Hepatic stellate cell (primary cell): Measurements from ENCODE around the gene CARD11.
"Not testable (repeated sequence)": the region's sequence is repeated elsewhere in the genome, so short reads cannot be mapped to it uniquely, and the experiment has no call there.

Experiments used
- DNase-seq: peaks from one replicate; pipeline ENCODE4 v3.0.0; 2011; ENCODE audit warnings: low spot score

CARD11 gene

DNA sequence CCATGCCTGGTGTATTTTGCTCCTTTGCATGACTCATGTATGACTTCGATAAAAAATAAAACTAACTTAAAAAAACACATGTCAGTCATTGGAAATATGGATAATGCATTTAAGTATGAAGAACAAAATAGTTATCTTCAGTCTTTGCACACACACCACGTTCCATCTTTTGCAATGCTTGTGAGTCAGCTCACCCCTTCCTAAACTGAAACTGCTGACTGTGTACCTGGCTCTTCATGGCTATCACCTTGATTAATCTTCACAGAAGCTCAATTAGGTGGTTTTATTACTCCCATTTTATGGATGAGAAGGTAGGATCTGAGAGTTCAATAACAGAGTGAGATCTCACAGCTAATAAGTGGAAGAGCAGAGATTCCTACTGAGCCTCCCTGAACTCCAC lies 79.5 kb downstream of the CARD11 start:
- no peak for DNase-seq

DNA sequence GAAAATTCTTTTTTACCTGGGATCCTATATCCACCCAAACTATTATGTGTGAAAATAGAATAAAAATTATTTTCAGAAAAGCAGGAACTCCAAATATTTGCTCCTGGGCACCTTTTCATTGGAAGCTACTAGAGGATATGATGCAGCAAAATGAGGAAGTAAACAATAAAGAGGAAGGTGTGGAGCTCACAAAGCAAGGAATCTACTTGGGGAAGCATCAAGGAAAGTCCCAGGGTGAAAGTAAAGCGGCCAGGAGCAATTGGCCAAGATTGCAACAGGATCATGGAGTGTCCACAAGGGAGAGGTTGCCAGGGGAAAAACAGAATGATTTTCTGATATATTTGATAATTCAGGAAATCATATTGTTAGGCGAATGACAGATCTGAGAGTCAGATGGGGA lies 80.8 kb downstream of the CARD11 start:
- DNase-seq, result no peak

DNA sequence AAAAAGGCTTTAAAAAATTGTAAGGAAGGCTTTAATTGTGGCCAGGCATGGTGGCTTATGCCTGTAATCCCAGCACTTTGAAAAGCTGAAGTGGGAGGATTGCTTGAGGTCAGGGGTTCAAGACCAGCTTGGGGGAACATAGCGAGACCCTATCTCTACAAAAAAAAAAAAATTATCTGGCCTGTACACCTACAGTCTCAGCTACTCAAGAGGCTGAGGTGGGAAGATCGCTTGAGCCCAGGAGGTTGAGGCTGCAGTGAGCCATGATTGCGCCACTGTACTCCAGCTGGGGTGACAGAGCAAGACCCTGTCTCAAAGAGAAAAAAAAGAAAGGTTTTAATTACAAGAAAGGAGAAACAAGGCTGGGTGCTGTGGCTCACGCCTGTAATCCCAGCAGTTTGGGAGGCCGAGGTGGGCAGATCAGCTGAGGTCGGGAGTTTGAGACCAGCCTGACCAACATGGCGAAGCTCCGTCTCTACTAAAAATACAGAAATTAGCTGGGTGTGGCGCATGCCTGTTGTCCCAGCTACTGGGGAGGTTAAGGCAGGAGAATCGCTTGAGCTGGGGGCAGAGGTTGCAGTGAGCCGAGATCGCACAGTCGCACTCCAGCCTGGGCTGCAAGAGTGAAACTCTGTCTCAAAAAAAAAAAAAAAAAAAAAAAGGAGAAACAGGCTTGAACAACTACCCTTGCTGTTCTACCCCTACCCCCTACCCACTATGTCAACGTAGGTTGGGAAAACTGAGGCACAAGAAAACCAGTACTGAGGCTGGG lies 83.7 kb downstream of the CARD11 start:
- no peak for DNase-seq

DNA sequence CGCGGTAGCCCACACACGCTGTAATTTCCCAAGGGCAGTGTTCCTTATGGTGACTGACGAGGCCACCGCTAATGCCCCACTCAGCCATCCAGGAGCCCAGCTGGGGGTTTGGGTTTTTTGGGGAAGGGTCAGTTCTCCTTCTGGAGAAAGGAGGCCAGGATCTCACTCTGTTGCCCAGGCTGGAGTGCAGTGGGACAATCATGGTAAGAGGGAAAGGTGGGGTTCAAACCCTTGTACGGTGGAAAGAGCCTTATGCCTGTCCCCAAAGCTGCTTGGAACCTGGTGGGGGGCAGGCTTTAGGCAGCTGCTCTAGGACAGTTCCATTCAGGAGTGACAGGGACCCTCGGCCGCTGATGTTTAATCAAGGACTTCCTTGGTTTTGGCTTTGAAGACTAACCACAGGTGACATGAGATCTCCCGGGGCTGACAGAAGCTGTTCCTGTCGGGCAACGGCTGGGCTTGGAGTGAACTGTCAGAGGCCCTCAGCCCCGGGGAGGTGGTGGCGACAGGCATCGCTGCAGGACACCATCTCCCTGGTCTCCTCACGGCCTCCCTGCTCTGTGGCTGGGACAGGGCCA lies 84.5 kb downstream of the CARD11 start:
- no peak for DNase-seq

DNA sequence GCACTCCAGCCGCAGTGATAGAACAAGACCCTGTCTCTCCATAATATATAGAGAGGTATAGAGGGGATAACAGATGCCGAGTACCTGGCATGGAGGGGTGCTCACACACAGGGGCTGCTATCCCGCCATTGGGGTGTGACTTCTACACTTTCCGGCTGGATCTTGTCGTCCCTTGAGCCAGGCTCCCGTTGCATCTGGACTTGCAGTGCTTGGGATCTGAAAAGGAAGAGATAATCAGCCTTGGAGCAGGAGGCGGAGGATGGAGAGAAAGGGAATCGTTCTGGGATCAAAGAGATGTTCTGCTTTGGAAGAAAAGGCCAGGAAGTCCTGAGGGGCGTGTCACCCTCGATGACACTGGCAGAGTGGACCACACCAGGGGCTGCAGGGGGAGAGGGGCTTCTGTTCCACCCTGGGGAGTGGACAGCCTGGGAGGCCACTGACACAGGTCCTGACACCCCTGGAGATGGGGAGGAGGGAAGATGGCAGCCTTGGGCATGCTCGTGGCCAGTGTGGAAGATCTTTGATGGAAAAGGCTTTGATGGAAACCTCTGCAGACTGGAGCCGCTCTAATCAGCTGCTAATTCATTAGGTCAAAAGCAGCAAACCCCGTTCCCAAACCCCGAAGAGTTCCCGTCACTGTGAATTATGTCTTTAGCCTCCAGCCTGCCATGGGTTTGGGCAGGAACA lies 85.1 kb downstream of the CARD11 start:
- no peak for DNase-seq

DNA sequence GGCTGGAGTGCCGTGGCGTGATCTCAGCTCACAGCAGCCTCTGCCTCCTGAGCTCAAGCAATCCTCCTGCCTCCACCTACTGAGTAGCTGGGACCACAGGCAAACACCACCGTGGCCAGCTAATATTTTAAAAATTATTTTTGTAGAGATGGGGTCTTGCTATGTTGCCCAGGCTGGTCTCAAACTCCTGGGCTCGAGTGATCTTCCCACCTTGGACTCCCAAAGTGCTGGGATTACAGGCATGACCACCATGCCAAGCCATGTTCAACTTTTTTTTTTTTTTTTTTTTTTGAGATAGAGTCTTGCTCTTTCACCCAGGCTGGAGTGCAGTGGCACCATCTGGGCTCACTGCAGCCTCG lies 86.3 kb downstream of the CARD11 start:
- DNase-seq, result not testable (repeated sequence)

DNA sequence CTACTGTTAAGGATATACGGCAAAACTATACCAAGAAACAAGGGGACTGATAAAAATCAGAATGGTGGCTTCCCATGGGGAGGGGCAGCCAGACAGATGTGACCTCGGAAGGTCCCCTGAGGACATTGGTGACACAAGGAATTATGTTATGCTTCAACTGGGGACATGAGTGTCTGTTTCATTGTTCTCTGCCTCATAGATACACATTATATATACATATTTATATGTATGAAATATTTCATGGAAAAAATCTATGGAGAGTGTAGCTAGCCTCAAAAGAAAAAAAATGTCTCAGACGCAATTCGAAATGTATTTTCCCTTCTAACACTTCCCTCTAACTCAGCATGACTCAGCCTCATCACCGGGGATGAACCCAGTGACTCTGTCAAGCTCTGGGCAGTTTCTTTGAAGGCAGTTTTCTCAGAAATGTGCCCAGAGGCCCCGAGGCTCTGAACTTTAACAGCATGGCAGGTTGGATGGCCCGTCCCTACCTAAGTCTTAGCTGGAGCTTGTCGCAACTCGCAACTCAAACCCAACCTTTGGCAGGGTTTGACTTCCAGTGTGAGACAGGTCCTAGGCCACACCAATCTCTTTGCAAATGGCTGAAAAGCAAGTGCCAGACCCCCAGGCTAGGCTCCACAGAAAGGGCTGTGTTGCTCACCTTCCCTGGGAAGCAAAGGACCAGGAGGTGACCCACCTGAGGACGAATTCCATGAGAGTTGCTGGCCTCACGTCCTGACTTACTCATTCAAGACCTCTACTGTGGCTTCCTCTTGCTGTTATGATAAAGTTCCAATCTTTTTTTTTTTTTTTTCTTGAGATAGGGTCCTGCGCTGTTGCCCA lies 86.9 kb downstream of the CARD11 start:
- no peak for DNase-seq

DNA sequence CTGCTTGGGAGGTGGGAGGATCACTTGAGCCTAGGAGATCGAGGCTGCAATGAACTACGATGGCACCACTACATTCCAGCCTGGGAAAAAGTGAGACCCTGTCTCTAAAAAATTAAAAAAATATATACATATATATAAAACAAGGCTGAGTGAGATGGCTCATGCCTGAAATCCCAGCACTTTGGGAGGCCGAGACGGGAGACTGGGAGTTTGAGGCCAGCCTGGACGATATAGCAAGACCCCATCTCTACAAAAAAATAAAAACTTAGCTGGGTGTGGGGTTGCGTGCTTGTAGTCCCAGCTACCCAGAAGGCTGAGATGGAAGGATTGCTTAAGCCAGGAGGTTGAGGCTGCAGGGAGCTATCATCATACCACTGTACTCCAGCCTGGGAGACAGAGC lies 87.6 kb downstream of the CARD11 start:
- DNase-seq, result no peak

DNA sequence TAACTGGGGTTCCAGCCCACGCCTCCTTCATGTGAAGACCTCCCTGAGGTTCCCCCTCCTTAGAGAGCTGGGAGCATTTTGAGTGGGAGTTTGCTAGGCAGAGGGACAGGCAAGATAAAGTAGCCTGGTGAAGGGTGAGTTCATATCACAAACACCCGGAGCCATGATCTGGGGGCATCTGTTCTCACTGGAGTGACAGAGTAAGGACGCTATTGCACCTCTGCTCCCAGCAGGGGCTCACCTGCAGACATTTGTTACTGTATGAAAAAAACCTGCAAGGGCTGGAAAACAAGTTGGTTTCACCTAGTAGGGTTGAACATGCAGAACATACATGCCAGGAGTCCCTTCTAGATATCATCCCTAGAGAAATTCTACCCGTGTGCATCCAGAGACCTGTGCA lies 88.4 kb downstream of the CARD11 start:
- DNase-seq, result no peak

DNA sequence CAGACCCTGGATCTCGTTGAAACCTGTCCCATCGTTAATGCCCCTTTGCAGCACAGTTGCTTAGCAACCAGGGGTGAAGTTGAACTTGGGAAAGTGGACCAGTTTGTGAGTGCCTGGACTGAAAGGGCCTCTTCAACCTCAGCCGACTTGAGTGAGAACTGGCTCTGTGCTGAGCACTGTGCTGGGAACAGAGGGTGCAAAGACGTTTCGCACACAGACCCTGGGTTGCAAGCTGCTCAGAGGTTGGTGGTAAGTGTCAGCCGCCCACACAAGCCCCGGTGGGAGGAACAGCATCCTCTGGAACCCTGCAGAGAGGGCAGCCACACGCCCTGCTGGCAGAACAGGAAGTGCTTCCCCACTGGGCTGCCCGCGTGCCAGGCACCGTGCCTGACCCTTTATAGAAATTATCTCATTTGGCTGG lies 89.2 kb downstream of the CARD11 start:
- DNase-seq, result no peak

DNA sequence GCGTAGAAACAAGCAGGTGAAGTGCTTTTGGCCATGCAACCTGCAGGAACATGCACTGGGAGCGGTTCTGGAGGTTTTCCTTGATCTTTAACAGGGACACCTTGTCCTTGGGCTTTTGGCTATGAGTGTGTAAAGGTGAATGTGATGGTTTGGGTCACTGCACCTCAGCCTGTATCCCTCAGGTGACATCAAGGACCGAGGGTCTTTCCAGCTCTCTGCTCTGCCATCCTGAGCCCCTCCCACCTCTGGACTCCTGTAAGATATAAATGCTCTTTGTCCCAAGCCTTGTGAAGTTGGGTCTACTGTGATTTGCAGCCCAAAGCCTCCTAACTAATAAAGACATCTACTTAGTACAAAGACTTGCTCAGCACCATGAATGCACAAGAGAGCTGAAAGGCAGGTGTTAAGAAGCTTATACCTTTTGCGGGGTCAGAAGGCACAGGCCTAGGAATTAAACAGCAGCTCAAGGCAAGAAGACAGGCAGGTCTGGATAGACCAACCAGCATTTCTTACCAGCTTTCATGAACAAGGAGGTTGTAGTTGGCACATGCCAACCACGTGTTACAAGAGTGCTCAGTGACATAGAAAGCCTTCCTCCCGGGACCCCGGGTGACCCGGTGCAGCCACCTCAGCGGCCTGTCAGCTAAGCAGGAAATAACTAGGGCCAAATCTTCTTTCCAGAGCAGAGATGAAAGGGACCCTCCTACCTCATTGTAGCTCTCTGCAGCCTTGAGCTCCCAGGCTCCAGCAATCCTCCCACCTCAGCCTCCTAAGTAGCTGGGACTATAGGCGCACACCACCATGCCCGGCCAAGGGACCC lies 89.9 kb downstream of the CARD11 start:
- no peak for DNase-seq

DNA sequence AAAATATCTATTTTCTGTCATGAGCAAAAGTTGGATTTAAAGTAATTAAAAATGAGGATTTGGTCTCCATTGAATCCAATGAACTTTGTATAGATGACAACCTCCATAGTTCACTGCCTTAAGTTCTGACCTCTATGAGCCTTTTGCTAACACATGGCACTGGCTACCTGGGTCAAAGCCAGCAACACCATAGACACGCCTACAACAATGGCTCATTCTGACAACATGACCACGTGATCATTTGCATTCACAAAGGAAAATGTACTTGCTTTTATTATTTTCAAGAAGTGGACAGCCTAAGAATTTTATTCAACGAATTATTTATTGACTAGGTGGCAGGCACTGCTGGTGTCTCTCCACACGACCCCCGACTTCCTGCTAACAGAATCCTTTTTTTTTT lies 90.6 kb downstream of the CARD11 start:
- DNase-seq, result no peak

DNA sequence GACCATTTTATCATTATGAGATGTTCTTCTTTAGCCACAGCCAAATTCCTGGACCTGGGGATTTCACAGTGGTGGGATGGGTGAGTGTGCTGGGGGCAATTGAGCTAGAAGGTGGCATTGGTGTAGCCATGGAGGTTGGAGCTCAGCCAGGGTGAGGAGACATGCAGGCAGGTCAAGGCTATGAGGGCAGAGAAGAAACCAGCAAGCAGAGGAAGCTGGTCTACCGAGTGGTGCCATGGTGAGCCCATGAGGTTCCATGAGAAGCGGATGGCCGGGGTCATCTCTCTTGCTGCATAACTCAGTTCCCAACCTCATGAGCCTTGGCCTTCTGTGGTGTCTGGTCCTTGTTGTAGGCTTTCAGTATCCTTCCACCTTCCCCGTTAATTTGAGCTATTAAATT lies 91.4 kb downstream of the CARD11 start:
- DNase-seq, result no peak

DNA sequence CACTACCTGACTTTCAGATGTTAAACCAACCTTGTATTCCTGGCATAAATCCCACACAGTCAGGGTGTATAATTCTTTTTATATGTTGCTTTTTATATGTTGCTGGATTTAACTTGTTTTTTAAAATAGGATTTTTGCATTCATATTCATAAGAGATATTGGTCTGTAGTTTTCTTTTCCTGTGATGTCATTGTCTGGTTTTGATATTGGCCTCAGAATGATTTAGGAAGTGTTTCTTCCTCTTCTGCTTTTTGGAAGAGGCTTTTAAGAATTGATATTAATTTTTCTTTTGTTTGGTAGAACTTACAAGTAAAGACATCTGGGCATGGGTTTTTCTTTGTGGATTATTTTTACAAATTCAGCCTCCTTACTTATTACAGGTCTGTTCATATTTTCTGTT lies 93.1 kb downstream of the CARD11 start:
- DNase-seq, result no peak

DNA sequence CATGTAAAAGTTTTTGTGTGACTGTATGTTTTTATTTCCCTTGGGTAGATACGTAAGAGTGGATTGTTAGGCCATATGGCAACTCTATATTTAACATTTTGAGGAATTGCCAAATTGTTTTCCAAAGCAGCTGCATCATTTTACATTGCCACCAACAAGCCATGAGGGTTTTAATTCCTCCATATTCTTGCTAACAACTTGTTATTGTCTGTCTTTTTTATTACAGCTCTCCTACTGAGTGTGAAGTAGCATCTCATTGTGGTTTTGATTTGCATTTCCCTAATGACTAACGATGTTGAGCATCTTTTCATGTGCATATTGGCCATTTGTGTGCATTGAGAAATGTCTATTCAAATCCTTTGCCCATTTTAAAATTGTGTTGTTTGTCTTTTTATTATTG lies 94.9 kb downstream of the CARD11 start:
- no peak for DNase-seq

DNA sequence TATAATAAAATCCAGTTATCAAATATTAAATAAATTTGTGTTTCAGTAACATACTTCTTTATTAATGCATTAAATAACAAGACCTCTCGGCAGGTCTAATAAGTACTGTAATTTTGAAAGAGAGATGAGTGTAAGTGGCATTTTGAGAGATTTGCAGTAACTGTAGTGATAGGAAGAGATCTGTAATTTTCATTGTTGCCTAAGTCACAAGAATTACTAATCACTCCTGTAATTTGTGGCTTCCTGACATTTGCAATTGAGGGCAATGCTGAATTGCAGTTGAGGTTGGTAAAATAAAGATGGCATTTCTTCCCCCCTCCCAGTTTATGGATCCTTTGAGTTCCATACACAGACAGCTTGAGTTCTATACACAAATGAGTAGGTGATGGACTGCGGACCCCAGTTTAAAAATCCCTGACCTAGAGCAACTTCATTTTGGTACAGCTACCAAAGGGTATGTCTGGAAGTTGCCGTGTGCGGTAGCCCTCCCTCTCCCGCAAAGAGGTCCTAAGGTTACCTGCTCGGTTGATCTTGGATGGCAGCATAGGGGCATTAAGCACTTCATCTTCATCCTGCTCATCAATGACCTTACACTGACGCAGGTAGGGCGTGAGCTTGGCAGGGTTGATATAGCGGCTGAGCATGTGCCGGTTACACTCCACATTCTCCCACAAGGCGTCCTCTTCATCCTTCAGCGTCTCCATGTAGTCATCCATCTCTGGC lies 96.4 kb downstream of the CARD11 start:
- no peak for DNase-seq

DNA sequence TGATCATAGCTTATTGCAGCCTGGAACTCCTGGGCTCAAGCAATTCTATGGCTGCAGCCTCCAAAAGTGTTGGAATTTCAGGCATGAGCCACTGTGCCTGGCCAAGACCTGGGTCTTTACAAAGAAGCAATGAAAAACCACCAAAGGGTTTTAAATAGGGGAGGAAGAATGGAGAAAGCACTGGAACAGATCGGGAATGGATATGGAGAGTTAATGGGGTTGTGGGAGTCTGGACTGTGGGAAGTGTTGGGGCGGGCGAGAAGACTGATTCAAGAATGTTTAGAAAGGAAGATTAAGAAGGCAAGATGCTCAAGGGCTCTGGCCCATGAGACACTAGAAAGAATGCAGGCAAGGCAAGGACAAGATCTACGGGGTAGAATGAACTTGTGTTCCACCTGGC lies 98.5 kb downstream of the CARD11 start:
- no peak for DNase-seq

DNA sequence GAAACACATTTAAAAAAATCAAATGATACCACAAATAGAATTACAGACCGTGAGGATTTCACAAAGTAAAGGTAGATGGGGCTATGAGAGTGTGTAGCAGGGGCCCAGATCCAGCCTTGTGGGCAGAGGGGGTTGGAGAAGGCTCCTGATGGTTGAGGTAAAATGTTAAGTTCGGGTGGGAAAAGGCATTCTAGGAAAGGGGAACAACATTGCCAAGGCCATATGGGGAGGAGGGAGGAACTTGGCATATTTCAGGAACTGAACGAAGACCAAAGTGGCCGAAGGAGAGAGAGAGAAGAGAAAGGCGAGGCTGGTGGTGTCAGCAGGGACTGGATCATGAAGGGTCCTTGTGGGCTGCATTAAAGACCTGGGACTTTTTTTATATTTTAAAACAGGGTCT lies 98.9 kb downstream of the CARD11 start:
- DNase-seq, result no peak

DNA sequence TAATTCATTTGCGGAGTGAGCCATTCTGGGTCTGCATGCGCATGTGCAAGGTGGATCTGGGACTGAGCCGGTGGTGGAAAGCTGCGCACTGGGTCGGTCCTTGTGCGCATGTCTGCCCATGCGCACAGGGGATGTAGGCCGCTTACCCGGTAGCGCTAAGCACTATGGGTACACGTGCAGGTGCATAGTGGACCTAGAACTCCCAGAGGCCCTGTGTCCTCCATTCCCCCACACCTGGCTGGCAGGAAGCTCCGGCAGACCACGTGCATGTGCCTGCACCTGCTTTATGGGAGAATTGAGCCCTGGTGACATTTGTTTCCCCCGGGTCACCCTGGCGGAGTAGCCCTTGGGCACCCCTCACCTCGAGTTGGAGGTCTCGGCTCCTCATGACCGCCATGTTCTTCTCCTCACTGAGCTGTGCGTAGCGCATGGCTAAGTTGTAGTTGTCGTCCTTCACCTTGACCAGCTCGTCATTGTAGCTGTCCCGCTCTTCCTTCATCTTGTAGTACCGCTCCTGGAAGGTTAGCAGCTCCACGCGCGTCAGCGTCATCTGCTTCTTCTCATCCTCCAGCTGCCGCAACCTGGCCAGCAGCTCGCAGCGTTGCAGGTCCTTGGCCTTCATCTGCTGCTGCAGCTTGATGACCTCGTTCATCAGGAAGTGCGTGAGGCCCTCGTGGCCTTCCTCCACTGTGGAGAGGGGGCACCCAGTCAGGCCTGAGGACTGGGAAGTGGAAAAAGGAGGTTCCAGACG lies 99.6 kb downstream of the CARD11 start:
- no peak for DNase-seq

DNA sequence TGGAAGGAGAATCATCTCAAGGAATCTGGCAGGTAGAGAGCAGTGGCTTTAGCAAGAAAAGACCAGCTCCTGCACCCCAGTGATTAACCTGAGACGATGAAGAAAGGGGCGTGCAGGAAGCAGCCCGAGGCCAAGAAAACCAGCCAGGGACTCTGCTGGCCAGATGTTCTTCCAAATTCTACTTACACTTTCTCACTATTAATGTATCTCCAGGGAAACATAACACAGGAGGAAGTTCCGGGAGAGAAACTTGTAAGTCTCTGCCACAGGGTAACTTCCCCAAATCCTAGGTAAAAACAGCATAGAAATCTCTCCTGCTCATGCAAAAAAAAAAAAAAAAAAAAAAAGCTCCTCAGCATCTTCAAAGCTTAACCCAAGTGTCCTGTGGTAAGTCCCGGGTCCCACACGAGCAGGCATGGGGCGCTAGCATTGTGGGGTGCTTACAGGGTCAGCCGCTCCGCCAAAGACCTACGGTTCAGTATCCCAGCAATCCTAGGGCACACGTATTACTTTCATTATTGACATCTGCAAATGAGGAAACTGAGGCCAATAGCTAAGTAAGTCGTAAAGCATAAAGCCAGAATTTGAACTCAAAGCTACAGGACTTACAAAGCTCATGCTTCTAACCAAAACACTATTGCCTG lies 102.3 kb downstream of the CARD11 start:
- DNase-seq, result no peak
